Smooth muscle cell (in vitro differentiated cells): ENCODE data around the gene CELF4. TPM values are rescaled to one million over a fixed set of nuclear protein-coding genes. Genes with fewer than 3 reads are reported as not detected.

Source experiments
- DNase-seq: peaks from one replicate; lab custom pipeline; 2025; ENCODE audit not compliant: unreplicated experiment; lab: John Stamatoyannopoulos, UW
- H2AFZ ChIP-seq: fragments of 200-600 bp; sonication (generic); 2 replicates; pipeline ENCODE4 v1.6.0; 2016; ENCODE audit warnings: antibody characterized with exemption, low read depth, mild to moderate bottlenecking
- H3F3A ChIP-seq: fragments of 200-600 bp; sonication (generic); 2 replicates; pipeline ENCODE4 v1.6.0; 2017; ENCODE audit warnings: antibody characterized with exemption, low read depth
- H3K27ac ChIP-seq: fragments of 200-600 bp; sonication (generic); 2 replicates; pipeline ENCODE4 v1.5.1; 2016; ENCODE audit warnings: low read depth, mild to moderate bottlenecking
- H3K27me3 ChIP-seq: fragments of 200-600 bp; sonication (generic); 2 replicates; pipeline ENCODE4 v1.6.1; 2016; ENCODE audit warnings: low read depth, mild to moderate bottlenecking
- H3K36me3 ChIP-seq: fragments of 200-600 bp; sonication (generic); 2 replicates; pipeline ENCODE4 v1.5.1; 2016; ENCODE audit warnings: low read depth
- H3K4me1 ChIP-seq: fragments of 200-600 bp; sonication (generic); 2 replicates; pipeline ENCODE4 v1.5.1; 2016; ENCODE audit warnings: low read depth
- H3K4me2 ChIP-seq: fragments of 200-600 bp; sonication (generic); 2 replicates; pipeline ENCODE4 v1.6.0; 2016; ENCODE audit warnings: mild to moderate bottlenecking
- H3K4me3 ChIP-seq: fragments of 200-600 bp; sonication (generic); 2 replicates; pipeline ENCODE4 v1.5.1; 2016; ENCODE audit warnings: mild to moderate bottlenecking
- H3K79me2 ChIP-seq: fragments of 200-600 bp; sonication (generic); 2 replicates; pipeline ENCODE4 v1.6.0; 2016; ENCODE audit warnings: low read depth, mild to moderate bottlenecking
- H3K9ac ChIP-seq: fragments of 200-600 bp; sonication (generic); 2 replicates; pipeline ENCODE4 v1.6.0; 2016; ENCODE audit warnings: low read depth
- H3K9me3 ChIP-seq: fragments of 200-600 bp; sonication (generic); replicated peaks from 2 replicates; pipeline ENCODE4 v1.5.1; 2016; ENCODE audit warnings: low read depth
- H4K20me1 ChIP-seq: fragments of 200-600 bp; sonication (generic); 2 replicates; pipeline ENCODE4 v1.6.0; 2016; ENCODE audit warnings: low read depth
- WGBS: methylation state at CpG from one replicate; pipeline ENCODE4 v1.1.7; 2016; ENCODE audit warnings: low lambda C conversion rate; 5-methylcytosine and 5-hydroxymethylcytosine counted together
- polyA plus RNA-seq: library from polyadenylated mRNA; unstranded; fragments of >200 nt; fragmentation: Nextera tagmentation; extraction: Ambion mirVana; gene quantifications from 2 replicates; pipeline ENCODE4 v1.2.1, GENCODE V29; 2016
- total RNA-seq: library from RNA; depleted of rRNA; stranded (reverse); fragments of >200 nt; gene quantifications from 2 replicates; pipeline ENCODE4 v1.2.3, GENCODE V29; 2014
- TF ChIP-seq, protein P1 (sequence below): fragments of 200-600 bp; sonication (generic); IDR thresholded peaks from 2 replicates; pipeline ENCODE4 v1.5.1; 2017; ENCODE audit warnings: borderline replicate concordance, mild to moderate bottlenecking, antibody characterized with exemption; ENCODE audit not compliant: insufficient read depth, poor library complexity, severe bottlenecking

CELF4 gene
- total and polyA plus RNA-seq, 2 experiments from 2014 or later: 0.40 TPM; not detected in 1

DNA sequence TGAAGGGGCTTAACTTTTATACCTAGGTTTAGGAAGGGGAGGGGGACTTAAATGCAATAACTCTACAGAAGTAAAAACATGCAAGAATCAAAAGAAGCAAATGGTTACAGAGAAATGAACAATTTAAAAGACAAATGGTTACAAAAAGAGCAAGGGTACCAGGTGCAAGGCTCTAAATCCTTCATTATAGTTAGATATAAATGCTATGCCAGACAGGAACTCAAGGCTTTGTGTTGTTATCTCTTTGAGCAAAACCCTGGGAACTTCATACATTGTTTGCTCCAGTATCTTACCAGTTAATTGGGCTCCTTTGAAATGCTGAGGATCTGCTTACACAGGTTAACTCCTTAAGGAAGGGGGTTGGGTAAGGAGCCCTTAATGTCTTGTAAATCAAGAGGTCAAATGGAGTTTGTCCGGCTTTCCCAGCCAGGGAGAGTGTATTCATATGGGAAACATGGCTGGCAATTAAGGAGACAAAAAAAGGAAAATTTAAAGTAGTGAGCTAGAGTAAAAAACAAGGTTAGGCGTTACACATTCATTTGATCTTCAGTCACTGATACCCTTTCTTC lies 347.5 kb downstream of the CELF4 start:
- Histone ChIP-seq H3K27me3 (no peaks in the 10 kb centered on the region), H3K4me2 (no peak overlapping the region), H3K79me2 (no peaks in the 10 kb centered on the region), H3K4me1 (peaks cover 10% of the 10 kb centered on the region), H3K9ac (no peak overlapping the region), H3F3A (no peaks in the 10 kb centered on the region), H2AFZ (no peak overlapping the region), H3K9me3 (no peaks in the 10 kb centered on the region), H3K27ac (no peak overlapping the region), H3K36me3 (no peaks in the 10 kb centered on the region), H3K4me3 (no peak overlapping the region), H4K20me1 (no peaks in the 10 kb centered on the region)
- TF ChIP-seq, protein P1, sequence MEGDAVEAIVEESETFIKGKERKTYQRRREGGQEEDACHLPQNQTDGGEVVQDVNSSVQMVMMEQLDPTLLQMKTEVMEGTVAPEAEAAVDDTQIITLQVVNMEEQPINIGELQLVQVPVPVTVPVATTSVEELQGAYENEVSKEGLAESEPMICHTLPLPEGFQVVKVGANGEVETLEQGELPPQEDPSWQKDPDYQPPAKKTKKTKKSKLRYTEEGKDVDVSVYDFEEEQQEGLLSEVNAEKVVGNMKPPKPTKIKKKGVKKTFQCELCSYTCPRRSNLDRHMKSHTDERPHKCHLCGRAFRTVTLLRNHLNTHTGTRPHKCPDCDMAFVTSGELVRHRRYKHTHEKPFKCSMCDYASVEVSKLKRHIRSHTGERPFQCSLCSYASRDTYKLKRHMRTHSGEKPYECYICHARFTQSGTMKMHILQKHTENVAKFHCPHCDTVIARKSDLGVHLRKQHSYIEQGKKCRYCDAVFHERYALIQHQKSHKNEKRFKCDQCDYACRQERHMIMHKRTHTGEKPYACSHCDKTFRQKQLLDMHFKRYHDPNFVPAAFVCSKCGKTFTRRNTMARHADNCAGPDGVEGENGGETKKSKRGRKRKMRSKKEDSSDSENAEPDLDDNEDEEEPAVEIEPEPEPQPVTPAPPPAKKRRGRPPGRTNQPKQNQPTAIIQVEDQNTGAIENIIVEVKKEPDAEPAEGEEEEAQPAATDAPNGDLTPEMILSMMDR: no peak
- WGBS: 28% methylated on average over 2 of the region's 2 CpGs
- DNase-seq: no peak

GRCh38 chr18:37210781-37211180 lies 354.8 kb downstream of the CELF4 start:
- H4K20me1 ChIP-seq: no peaks in the 10 kb centered on the region
- WGBS: 82% methylated on average over 1 of the region's 1 CpG
- no peak for DNase-seq
- H3K4me2 ChIP-seq: no peak overlapping the region
- H3K36me3 ChIP-seq: no peaks in the 10 kb centered on the region
- H3F3A ChIP-seq: no peaks in the 10 kb centered on the region
- no peaks in the 10 kb centered on the region for H3K79me2 ChIP-seq
- H3K4me3 ChIP-seq: no peak overlapping the region
- no peaks in the 10 kb centered on the region for H3K27me3 ChIP-seq
- no peaks in the 10 kb centered on the region for H3K4me1 ChIP-seq
- H3K9me3 ChIP-seq: no peaks in the 10 kb centered on the region
- no peak overlapping the region for H3K9ac ChIP-seq
- no peak overlapping the region for H3K27ac ChIP-seq
- TF ChIP-seq, protein P1: no peak
- no peak overlapping the region for H2AFZ ChIP-seq

DNA sequence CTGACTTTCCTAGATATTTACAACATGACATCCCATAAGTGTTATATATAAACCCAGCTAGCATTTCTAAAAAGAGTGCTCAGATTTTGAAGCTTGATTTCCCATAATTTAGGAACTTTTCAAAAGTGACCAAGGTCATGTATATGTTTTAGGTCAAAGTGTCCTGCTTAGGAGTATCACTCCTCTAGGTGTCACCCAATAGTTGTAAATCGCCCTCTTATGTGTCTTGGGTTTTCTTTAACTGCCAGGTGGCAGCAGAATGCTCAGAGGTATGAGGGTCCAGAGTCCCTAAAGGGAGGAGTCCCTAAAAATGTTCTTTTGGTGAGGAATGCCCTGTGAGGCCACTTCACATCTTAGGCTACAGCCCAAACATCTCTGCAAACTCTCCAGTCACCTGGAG lies 358.3 kb downstream of the CELF4 start:
- H3K27ac ChIP-seq: no peak overlapping the region
- no peaks in the 10 kb centered on the region for H3K27me3 ChIP-seq
- H3F3A ChIP-seq: no peaks in the 10 kb centered on the region
- H3K4me2 ChIP-seq: no peak overlapping the region
- 56% methylated on average over 1 of the region's 1 CpG for WGBS
- H3K9me3 ChIP-seq: no peaks in the 10 kb centered on the region
- H3K79me2 ChIP-seq: no peaks in the 10 kb centered on the region
- no peaks in the 10 kb centered on the region for H3K4me1 ChIP-seq
- no peaks in the 10 kb centered on the region for H3K36me3 ChIP-seq
- no peak overlapping the region for H3K4me3 ChIP-seq
- DNase-seq: no peak
- H2AFZ ChIP-seq: no peak overlapping the region
- H3K9ac ChIP-seq: no peak overlapping the region
- no peaks in the 10 kb centered on the region for H4K20me1 ChIP-seq
- TF ChIP-seq, protein P1: no peak

DNA sequence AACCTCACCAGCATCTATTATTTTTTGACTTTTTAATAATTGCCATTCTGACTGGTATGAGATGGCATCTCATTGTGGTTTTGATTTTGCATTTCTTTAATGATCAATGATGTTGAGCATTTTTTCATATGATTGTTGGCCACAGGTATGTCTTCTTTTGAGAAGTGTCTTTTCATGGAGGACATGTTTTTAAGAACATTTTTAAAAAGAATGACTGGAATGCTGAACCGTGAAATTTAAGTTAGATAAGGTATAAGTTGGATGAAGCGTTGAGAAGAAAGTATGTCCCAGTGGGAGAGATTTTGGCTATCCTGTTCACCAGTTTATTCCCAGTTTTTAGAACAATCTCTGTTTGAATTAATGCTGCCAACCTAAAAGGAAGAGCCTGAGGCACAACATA lies 365.9 kb downstream of the CELF4 start:
- H3K79me2 ChIP-seq: no peaks in the 10 kb centered on the region

More for the DNA sequence above, 365.9 kb downstream of the CELF4 start:
- H4K20me1 ChIP-seq: no peaks in the 10 kb centered on the region
- H3F3A ChIP-seq: no peaks in the 10 kb centered on the region
- no peaks in the 10 kb centered on the region for H3K4me1 ChIP-seq
- TF ChIP-seq, protein P1: no peak
- H3K4me2 ChIP-seq: no peak overlapping the region
- no peak overlapping the region for H3K9ac ChIP-seq
- H3K4me3 ChIP-seq: no peak overlapping the region
- 94% methylated on average over 2 of the region's 2 CpGs for WGBS
- no peak for DNase-seq
- no peaks in the 10 kb centered on the region for H3K36me3 ChIP-seq
- no peaks in the 10 kb centered on the region for H3K27me3 ChIP-seq
- H3K9me3 ChIP-seq: no peaks in the 10 kb centered on the region
- H2AFZ ChIP-seq: no peak overlapping the region
- no peak overlapping the region for H3K27ac ChIP-seq
